GM12891 (cell line): ENCODE data around the gene CCNA2.
A peak's percentile ranks its signal among the peaks of the same experiment; 100 is the strongest.

ENCODE experiments used
- DNase-seq: peaks from one replicate; pipeline ENCODE4 v3.0.0; 2011; ENCODE audit warnings: low spot score; ENCODE audit not compliant: insufficient read length
- FAIRE-seq: peaks from 2 replicates; lab custom pipeline; 2011; peaks lifted over from hg19 to GRCh38; lab: Jason Lieb, UNC
- PAX5 ChIP-seq: IDR thresholded peaks from 2 replicates; pipeline ENCODE4 v1.6.1; 2011; ENCODE audit warnings: low read length, moderate library complexity, mild to moderate bottlenecking; ENCODE audit not compliant: insufficient read depth, severe bottlenecking
- POLR2A ChIP-seq: IDR thresholded peaks from 2 replicates; pipeline ENCODE4 v1.6.1; 2011; ENCODE audit warnings: low read depth, low read length, control low read depth
- POLR2AphosphoS5 ChIP-seq: IDR thresholded peaks from 2 replicates; pipeline ENCODE4 v1.6.1; 2011; ENCODE audit warnings: low read depth, low read length, control low read depth
- POU2F2 ChIP-seq: IDR thresholded peaks from 2 replicates; pipeline ENCODE4 v1.6.1; 2011; ENCODE audit warnings: low read depth, mild to moderate bottlenecking, control low read depth, low read length, moderate library complexity
- SPI1 ChIP-seq: IDR thresholded peaks from 2 replicates; pipeline ENCODE4 v1.6.1; 2011; ENCODE audit warnings: low read depth, low read length, control low read depth
- TAF1 ChIP-seq: IDR thresholded peaks from 2 replicates; pipeline ENCODE4 v1.6.1; 2011; ENCODE audit warnings: low read depth, low read length, control low read depth

CCNA2 gene

GRCh38 chr4:121817006-121817405, 6.7 kb downstream of the CCNA2 start:
- TF ChIP-seq TAF1: no peak
- TF ChIP-seq POLR2A: no peak
- no peak for TF ChIP-seq POU2F2
- no peak for TF ChIP-seq POLR2AphosphoS5
- no peak for TF ChIP-seq SPI1
- no peak for TF ChIP-seq PAX5
- DNase-seq (no peak), FAIRE-seq (no peak)

GRCh38 chr4:121814756-121815155, 8.9 kb downstream of the CCNA2 start:
- no peak for DNase-seq
- no peak for FAIRE-seq

GRCh38 chr4:121811122-121811521, 12.6 kb downstream of the CCNA2 start:
- TF ChIP-seq TAF1 (no peak), POLR2A (no peak), PAX5 (no peak), POLR2AphosphoS5 (no peak), POU2F2 (no peak), SPI1 (no peak)
- DNase-seq: no peak
- FAIRE-seq: peak; percentile 16

More at GRCh38 chr4:121814756-121815155, 8.9 kb downstream of the CCNA2 start:
- TF ChIP-seq PAX5 (no peak), TAF1 (no peak), POLR2AphosphoS5 (no peak), POLR2A (no peak), POU2F2 (no peak), SPI1 (no peak)

DNA sequence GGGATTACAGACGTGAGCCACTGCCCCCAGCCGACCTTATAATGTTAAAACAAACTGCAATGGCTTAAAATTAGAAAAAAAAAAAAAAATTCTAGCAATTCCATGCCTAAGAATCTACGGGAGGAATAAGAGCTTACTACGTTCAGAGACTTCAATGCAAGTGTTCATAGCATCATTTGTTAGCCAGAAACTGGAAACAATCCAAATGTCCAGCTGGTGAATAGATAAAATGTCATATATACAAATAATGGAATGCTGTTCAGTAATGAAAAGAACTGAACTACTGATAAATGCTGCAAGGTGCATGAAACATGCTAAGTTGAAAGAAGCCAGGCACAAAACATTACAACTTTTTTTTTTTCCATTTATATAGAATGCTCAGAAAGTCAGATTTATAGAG, 17.3 kb downstream of the CCNA2 start:
- DNase-seq (no peak), FAIRE-seq (no peak)
- TF ChIP-seq POLR2AphosphoS5 (no peak), SPI1 (no peak), PAX5 (no peak), TAF1 (no peak), POLR2A (no peak), POU2F2 (no peak)

GRCh38 chr4:121801715-121802075, 22.0 kb downstream of the CCNA2 start:
- DNase-seq (no peak), FAIRE-seq (no peak)
- TF ChIP-seq POLR2AphosphoS5: no peak
- no peak for TF ChIP-seq SPI1

DNA sequence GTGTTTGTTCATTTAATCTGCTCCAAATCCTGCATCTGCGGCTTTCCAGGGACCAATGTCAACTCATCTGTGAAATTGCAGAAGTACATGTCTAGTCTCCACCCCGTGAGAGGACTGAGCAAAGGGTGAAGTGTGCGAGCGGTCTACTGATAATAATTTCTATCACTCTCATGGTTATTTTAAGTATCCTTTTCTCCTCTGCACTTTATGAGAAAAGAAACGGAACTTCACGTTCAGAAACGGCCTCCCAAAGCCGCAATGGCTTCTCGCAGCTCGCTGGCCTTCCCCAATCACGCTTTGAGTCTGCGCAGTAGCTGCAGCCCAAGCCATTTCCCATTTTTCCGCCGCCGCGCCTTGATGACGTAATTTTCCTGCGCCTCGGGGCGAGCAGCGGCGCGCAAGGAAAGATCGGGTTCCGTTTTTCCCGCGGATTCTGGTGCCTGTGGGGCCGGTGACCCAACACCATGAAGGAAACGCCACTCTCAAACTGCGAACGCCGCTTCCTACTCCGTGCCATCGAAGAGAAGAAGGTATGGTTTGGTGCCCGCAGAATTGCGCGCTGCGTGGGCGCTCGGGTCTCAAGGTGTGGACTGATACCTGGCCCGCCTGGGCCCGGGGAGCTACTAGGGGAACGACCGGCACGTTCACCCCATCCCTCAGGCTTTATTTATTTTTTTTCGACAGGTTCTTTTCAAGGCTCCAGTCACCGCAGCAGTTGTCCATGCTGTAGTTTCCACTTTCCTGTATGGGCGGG, 22.5 kb downstream of the CCNA2 start, which contains the start of gene EXOSC9:
EXOSC9 (plus strand) TSS at position 363 of the 754 bp plus-strand sequence; CDS start at position 465, 102 bp downstream.
- FAIRE-seq: peak; percentile 100
- TF ChIP-seq PAX5: no peak
- peak; percentile 76 for TF ChIP-seq POLR2A
- 0 out of 2 replicates have a peak, but pooled peaks have one; percentile 13 for TF ChIP-seq POU2F2
- peak; percentile 81 for TF ChIP-seq SPI1
- 0 out of 2 replicates have a peak, but pooled peaks have one; percentile 67 for TF ChIP-seq POLR2AphosphoS5
- peak; percentile 32; the same call in 1 of the 2 replicates for TF ChIP-seq TAF1
- peak; percentile 55 for DNase-seq

DNA sequence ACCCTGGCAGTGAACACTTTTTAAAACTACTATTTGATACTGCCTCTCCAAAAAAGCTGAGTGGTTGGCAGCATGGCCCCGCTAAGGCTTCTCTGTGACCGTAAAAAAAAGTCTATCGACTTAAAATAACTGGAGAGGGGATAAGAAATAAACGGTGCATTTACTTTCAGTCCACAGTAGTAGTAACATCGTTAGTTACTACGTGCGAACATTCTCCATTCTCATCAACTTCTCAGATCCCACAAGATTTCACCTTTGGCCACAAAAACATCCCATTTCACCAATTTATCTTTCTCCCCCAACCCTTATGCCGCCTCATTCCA, 23.1 kb downstream of the CCNA2 start:
- DNase-seq (no peak), FAIRE-seq (no peak)
- no peak for TF ChIP-seq SPI1
- TF ChIP-seq POLR2A: no peak
- TF ChIP-seq PAX5: no peak
- no peak for TF ChIP-seq TAF1
- TF ChIP-seq POLR2AphosphoS5: no peak
- TF ChIP-seq POU2F2: no peak

DNA sequence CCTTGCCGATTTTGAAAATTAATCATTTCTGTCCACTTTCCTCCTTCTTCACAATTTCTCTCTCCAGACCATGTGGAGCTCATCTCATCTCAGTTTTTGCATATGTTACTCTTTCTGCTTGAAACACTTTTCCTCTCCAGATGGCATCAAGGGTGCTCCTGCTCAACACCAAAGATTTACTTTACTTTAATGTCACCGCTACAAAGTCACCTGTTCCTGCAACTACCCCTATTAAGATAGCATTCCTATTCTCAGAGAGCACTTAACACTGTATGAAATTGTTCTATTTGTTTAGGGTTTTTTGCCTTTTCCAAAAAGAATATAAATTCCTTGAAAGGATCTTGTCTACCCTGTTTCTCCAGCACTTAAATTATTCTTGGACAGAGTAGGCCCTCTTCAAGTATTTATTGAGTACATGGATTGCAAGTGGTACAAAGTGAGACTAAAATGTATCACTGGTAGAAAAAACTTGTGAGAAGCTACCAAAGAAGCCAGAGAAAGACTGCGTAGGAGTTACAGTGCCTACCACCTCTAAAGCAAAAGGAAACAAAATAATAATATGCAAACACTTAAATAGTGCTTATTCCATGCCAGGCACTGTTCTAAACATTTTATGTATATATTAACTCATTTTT, 23.7 kb downstream of the CCNA2 start:
- FAIRE-seq (no peak), DNase-seq (no peak)
- TF ChIP-seq SPI1: no peak
- no peak for TF ChIP-seq TAF1
- TF ChIP-seq POU2F2: no peak

DNA sequence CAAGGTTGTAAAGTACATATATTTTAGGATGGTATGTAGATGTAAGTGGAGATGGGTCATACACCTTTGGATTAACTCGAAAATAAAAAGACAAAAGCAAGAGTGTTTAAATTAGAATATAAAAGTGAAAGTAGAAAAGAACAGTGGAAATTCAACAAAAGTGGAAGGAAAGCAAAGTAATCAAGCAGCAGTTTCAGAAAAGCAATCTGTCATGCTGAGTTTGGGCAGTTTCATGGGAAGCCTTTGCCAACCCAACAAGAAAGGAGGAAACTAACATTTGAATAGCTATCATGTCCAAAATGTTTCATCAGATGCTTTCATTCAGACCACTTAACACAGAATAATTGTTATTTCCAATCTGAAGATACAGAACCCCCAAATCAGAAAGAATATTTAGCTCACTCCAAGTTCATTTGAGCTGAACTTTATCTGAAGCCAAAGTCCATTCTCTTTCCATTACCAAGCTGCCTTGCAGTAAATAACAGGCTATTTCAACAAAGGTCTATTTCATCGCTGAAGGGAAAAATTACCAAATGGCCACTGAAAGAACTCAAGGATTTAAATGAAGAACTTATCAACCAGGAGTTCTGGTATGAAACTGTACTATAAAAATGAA, 24.4 kb downstream of the CCNA2 start:
- FAIRE-seq (peak; percentile 31), DNase-seq (no peak)
- TF ChIP-seq SPI1 (no peak), PAX5 (no peak), TAF1 (no peak), POLR2AphosphoS5 (no peak), POLR2A (no peak), POU2F2 (no peak)
